Smooth muscle cell (in vitro differentiated cells): ENCODE data around the gene TOLLIP. TPM values are rescaled to one million over a fixed set of nuclear protein-coding genes. Genes with fewer than 3 reads are reported as not detected.
A peak's percentile ranks its signal among the peaks of the same experiment; 100 is the strongest.
"Not testable (repeated sequence)": the region's sequence is repeated elsewhere in the genome, so short reads cannot be mapped to it uniquely, and the experiment has no call there.

Experiments
- DNase-seq: peaks from one replicate; lab custom pipeline; 2025; ENCODE audit not compliant: unreplicated experiment; lab: John Stamatoyannopoulos, UW
- H2AFZ ChIP-seq: fragments of 200-600 bp; sonication (generic); 2 replicates; pipeline ENCODE4 v1.6.0; 2016; ENCODE audit warnings: antibody characterized with exemption, low read depth, mild to moderate bottlenecking
- H3F3A ChIP-seq: fragments of 200-600 bp; sonication (generic); 2 replicates; pipeline ENCODE4 v1.6.0; 2017; ENCODE audit warnings: antibody characterized with exemption, low read depth
- H3K27ac ChIP-seq: fragments of 200-600 bp; sonication (generic); 2 replicates; pipeline ENCODE4 v1.5.1; 2016; ENCODE audit warnings: low read depth, mild to moderate bottlenecking
- H3K27me3 ChIP-seq: fragments of 200-600 bp; sonication (generic); 2 replicates; pipeline ENCODE4 v1.6.1; 2016; ENCODE audit warnings: low read depth, mild to moderate bottlenecking
- H3K36me3 ChIP-seq: fragments of 200-600 bp; sonication (generic); 2 replicates; pipeline ENCODE4 v1.5.1; 2016; ENCODE audit warnings: low read depth
- H3K4me1 ChIP-seq: fragments of 200-600 bp; sonication (generic); 2 replicates; pipeline ENCODE4 v1.5.1; 2016; ENCODE audit warnings: low read depth
- H3K4me2 ChIP-seq: fragments of 200-600 bp; sonication (generic); 2 replicates; pipeline ENCODE4 v1.6.0; 2016; ENCODE audit warnings: mild to moderate bottlenecking
- H3K4me3 ChIP-seq: fragments of 200-600 bp; sonication (generic); 2 replicates; pipeline ENCODE4 v1.5.1; 2016; ENCODE audit warnings: mild to moderate bottlenecking
- H3K79me2 ChIP-seq: fragments of 200-600 bp; sonication (generic); 2 replicates; pipeline ENCODE4 v1.6.0; 2016; ENCODE audit warnings: low read depth, mild to moderate bottlenecking
- H3K9ac ChIP-seq: fragments of 200-600 bp; sonication (generic); 2 replicates; pipeline ENCODE4 v1.6.0; 2016; ENCODE audit warnings: low read depth
- H3K9me3 ChIP-seq: fragments of 200-600 bp; sonication (generic); replicated peaks from 2 replicates; pipeline ENCODE4 v1.5.1; 2016; ENCODE audit warnings: low read depth
- H4K20me1 ChIP-seq: fragments of 200-600 bp; sonication (generic); 2 replicates; pipeline ENCODE4 v1.6.0; 2016; ENCODE audit warnings: low read depth
- WGBS: methylation state at CpG from one replicate; pipeline ENCODE4 v1.1.7; 2016; ENCODE audit warnings: low lambda C conversion rate; 5-methylcytosine and 5-hydroxymethylcytosine counted together
- polyA plus RNA-seq: library from polyadenylated mRNA; unstranded; fragments of >200 nt; fragmentation: Nextera tagmentation; extraction: Ambion mirVana; gene quantifications from 2 replicates; pipeline ENCODE4 v1.2.1, GENCODE V29; 2016
- total RNA-seq: library from RNA; depleted of rRNA; stranded (reverse); fragments of >200 nt; gene quantifications from 2 replicates; pipeline ENCODE4 v1.2.3, GENCODE V29; 2014
- TF ChIP-seq, protein P1 (sequence below): fragments of 200-600 bp; sonication (generic); IDR thresholded peaks from 2 replicates; pipeline ENCODE4 v1.5.1; 2017; ENCODE audit warnings: borderline replicate concordance, mild to moderate bottlenecking, antibody characterized with exemption; ENCODE audit not compliant: insufficient read depth, poor library complexity, severe bottlenecking

Gene TOLLIP
- total RNA-seq (13.3 and 20.3 TPM in 2 replicates), polyA plus RNA-seq (60.0 and 63.0 TPM in 2 replicates)

DNA sequence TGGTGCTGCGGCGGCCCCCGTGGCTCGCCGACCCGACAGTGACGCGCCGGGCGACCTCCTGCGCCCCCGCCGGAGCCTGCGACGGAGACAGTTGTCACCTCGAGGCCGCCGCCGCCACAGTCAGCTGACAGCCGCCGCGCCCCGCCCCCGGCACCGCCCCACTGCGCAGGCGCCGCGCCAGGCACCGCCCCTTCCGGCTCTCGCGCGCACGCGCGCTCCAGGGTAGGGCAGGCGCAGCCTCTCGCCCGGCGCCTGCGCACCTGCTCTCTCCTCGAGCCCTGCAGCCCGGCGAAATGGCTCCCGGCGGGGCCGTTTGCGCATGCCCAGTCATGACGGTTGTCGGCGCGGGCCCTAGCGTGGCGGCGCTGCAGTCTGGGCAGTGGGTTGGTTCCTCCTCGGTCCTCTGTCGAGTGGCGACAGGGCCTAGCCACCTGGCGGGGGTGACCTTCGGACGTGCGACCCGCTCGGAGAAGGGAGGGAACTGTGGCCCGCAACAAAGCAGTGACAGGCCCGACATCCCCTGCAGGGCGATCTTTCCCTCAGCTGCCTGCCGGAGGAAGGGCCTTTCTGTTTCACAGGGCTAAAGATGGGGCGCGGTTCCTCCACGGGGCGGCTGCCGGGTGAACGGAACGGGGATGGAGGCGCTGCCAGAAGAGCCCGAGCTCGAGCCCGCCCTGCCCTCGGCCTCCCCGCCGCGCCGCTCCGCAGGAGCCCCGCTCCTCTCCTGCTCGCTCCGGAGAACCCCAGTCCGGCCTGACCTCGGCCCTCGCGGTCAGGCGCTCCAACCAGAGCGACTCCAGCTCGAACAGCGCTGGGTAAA lies at the start of gene TOLLIP:
TSS of gene TOLLIP (minus strand) at position 135 of the 820 bp plus-strand sequence. CDS start at position 1, 134 bp downstream.
- Histone ChIP-seq H3K36me3 (no peaks in the 10 kb centered on the region), H2AFZ (peak within 1 kb of the TSS; percentile 94), H3K9ac (peak within 1 kb of the TSS; percentile 83), H3F3A (no peaks in the 10 kb centered on the region), H3K4me3 (peak within 1 kb of the TSS; percentile 86), H3K4me1 (peaks cover 4% of the 10 kb centered on the region), H4K20me1 (peaks cover 42% of the 10 kb centered on the region), H3K4me2 (peak within 1 kb of the TSS; percentile 97), H3K9me3 (no peaks in the 10 kb centered on the region), H3K27me3 (no peaks in the 10 kb centered on the region), H3K79me2 (peaks cover 47% of the 10 kb centered on the region), H3K27ac (peak within 1 kb of the TSS; percentile 80)
- WGBS = 5% methylated on average over 55 of the region's 97 CpGs
- peak; percentile 94 for DNase-seq
- TF ChIP-seq, protein P1, sequence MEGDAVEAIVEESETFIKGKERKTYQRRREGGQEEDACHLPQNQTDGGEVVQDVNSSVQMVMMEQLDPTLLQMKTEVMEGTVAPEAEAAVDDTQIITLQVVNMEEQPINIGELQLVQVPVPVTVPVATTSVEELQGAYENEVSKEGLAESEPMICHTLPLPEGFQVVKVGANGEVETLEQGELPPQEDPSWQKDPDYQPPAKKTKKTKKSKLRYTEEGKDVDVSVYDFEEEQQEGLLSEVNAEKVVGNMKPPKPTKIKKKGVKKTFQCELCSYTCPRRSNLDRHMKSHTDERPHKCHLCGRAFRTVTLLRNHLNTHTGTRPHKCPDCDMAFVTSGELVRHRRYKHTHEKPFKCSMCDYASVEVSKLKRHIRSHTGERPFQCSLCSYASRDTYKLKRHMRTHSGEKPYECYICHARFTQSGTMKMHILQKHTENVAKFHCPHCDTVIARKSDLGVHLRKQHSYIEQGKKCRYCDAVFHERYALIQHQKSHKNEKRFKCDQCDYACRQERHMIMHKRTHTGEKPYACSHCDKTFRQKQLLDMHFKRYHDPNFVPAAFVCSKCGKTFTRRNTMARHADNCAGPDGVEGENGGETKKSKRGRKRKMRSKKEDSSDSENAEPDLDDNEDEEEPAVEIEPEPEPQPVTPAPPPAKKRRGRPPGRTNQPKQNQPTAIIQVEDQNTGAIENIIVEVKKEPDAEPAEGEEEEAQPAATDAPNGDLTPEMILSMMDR = no peak

DNA sequence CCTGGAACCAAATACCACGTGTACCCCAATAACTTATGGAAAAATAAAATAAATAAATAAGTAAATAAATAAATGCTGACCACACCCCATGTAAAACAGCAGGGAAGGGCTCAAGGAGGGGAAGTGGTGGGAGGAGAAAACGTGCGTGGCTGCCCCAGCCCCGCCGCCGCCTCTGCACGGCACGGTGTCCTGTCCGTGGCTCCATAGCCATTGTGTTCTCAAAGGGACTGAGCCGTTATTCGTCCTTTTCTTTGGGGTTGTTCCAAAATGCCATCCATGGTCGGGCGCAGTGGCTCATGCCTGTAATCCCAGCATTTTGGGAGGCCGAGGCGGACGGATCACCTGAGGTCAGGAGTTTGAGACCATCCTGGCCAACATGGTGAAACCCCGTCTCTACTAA lies 49.5 kb upstream of the TOLLIP start:
- not testable (repeated sequence) for H3K36me3 ChIP-seq, H3K4me1 ChIP-seq, H3K79me2 ChIP-seq, H3K27ac ChIP-seq, H3K9ac ChIP-seq, H2AFZ ChIP-seq, H3F3A ChIP-seq, H3K4me3 ChIP-seq, H4K20me1 ChIP-seq, H3K9me3 ChIP-seq, H3K4me2 ChIP-seq, DNase-seq, H3K27me3 ChIP-seq
- WGBS = 96% methylated on average over 17 of the region's 17 CpGs

DNA sequence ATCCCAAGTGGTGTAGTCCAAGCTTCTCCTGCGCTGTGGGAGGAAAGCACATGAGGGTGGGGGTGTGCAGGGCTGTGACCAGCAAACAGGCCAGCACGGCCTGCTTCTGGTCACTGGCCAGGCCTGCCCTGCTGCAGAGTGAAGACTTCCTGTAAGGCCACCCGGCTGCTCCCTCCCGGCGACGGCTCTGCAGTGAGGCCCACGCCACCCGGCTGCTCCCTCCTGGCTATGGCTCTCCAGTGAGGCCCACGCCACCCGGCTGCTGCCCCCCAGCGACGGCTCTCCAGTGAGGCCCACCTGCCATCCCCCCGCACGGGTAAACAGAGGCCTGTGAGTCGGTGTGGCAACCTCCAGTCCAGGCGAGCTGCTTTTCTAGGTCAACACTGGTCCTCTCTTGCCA lies 48.9 kb upstream of the TOLLIP start:
- H3K27me3 ChIP-seq = no peaks in the 10 kb centered on the region
- no peak overlapping the region for H3K9ac ChIP-seq
- H3K4me3 ChIP-seq = no peak overlapping the region
- no peaks in the 10 kb centered on the region for H3K79me2 ChIP-seq
- TF ChIP-seq, protein P1 = no peak
- H4K20me1 ChIP-seq = no peaks in the 10 kb centered on the region
- WGBS = 68% methylated on average over 16 of the region's 16 CpGs
- no peaks in the 10 kb centered on the region for H3K36me3 ChIP-seq
- no peak overlapping the region for H3K4me2 ChIP-seq
- no peak overlapping the region for H3K27ac ChIP-seq
- H3F3A ChIP-seq = no peaks in the 10 kb centered on the region
- no peak for DNase-seq
- no peak overlapping the region for H2AFZ ChIP-seq
- H3K9me3 ChIP-seq = no peaks in the 10 kb centered on the region
- no peaks in the 10 kb centered on the region for H3K4me1 ChIP-seq

DNA sequence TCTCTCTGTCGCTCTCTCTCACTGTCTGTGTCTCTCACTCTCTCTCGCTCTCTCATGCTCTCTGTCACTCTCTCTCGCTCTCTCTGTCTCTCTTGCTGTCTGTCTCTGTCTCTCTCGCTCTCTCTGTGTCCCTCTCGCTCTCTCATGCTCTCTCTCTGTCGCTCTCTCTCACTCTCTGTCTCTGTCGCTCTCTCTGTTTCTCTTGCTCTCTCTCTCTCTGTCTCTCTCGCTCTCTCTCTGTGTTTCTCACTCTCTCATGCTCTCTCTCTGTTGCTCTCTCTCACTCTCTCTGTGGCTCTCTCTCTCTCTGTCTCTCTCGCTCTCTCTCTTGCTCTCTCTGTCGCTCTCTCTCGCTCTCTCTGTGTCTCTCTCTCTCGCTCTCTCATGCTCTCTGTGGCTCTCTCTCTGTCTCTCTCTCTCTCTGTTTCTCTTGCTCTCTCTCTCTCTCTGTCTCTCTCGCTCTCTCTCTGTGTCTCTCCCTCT lies 47.1 kb upstream of the TOLLIP start:
- H3K27ac ChIP-seq = no peak overlapping the region
- no peaks in the 10 kb centered on the region for H3K79me2 ChIP-seq
- no peak overlapping the region for H3K4me3 ChIP-seq
- 91% methylated on average over 13 of the region's 13 CpGs for WGBS
- H3K4me1 ChIP-seq = no peaks in the 10 kb centered on the region
- H2AFZ ChIP-seq = no peak overlapping the region
- TF ChIP-seq, protein P1 = no peak
- DNase-seq = no peak
- H4K20me1 ChIP-seq = no peaks in the 10 kb centered on the region
- H3F3A ChIP-seq = no peaks in the 10 kb centered on the region
- H3K27me3 ChIP-seq = no peaks in the 10 kb centered on the region
- no peaks in the 10 kb centered on the region for H3K9me3 ChIP-seq
- H3K9ac ChIP-seq = no peak overlapping the region
- no peaks in the 10 kb centered on the region for H3K36me3 ChIP-seq
- H3K4me2 ChIP-seq = no peak overlapping the region
